Inferior parietal cortex (tissue), 1 donor: ENCODE measurements around the gene PPA1.
"Not testable (repeated sequence)": the region's sequence is repeated elsewhere in the genome, so short reads cannot be mapped to it uniquely, and the experiment has no call there.

Experiments used
- DNase-seq: peaks from one replicate; pipeline ENCODE4 v3.0.0-alpha.2; 2016; ENCODE audit errors: extremely low spot score

The PPA1 gene

GRCh38 chr10:70254778-70255328 is 21.6 kb upstream of the PPA1 start:
- DNase-seq: no peak

- DNase-seq: no peak
Measured at GRCh38 chr10:70253878-70254765, 20.9 kb upstream of the PPA1 start.

GRCh38 chr10:70250961-70251680 is 17.9 kb upstream of the PPA1 start:
- DNase-seq: no peak

- no peak for DNase-seq
Measured at GRCh38 chr10:70247360-70247759, 14.1 kb upstream of the PPA1 start.

GRCh38 chr10:70241081-70241480 is 7.9 kb upstream of the PPA1 start:
- no peak for DNase-seq

GRCh38 chr10:70239986-70240385 is 6.8 kb upstream of the PPA1 start:
- not testable (repeated sequence) for DNase-seq

GRCh38 chr10:70239077-70239976 is 6.1 kb upstream of the PPA1 start:
- not testable (repeated sequence) for DNase-seq

GRCh38 chr10:70237958-70238536 is 4.8 kb upstream of the PPA1 start:
- DNase-seq: not testable (repeated sequence)

- DNase-seq: no peak
Measured at GRCh38 chr10:70234668-70235447, 1.6 kb upstream of the PPA1 start.

GRCh38 chr10:70233939-70234300 is 691 bp upstream of the PPA1 start:
- no peak for DNase-seq

GRCh38 chr10:70232859-70233108 is 445 bp downstream of the PPA1 start:
- no peak for DNase-seq

GRCh38 chr10:70232155-70232858 is 922 bp downstream of the PPA1 start:
- peak; percentile 52 for DNase-seq

GRCh38 chr10:70228491-70228890 is 4.7 kb downstream of the PPA1 start:
- DNase-seq: no peak

GRCh38 chr10:70227548-70228320 is 5.5 kb downstream of the PPA1 start:
- no peak for DNase-seq

- no peak for DNase-seq
Measured at GRCh38 chr10:70223728-70224127, 9.5 kb downstream of the PPA1 start.

- not testable (repeated sequence) for DNase-seq
Measured at GRCh38 chr10:70222811-70223447, 10.3 kb downstream of the PPA1 start.

GRCh38 chr10:70222340-70222794 is 10.9 kb downstream of the PPA1 start:
- DNase-seq: no peak

GRCh38 chr10:70221030-70221429 is 12.2 kb downstream of the PPA1 start:
- no peak for DNase-seq

GRCh38 chr10:70212879-70213278 is 20.4 kb downstream of the PPA1 start:
- no peak for DNase-seq
